ENCODE results near the gene CPNE6. TPM values are rescaled to one million over a fixed set of nuclear protein-coding genes. Genes with fewer than 3 reads are reported as not detected.

CPNE6 gene
- total and polyA plus RNA-seq, 2 of the 13 experiments (the other 11 are each of a cell fraction or from before 2014, with no cell fraction given), result not detected

GRCh38 chr14:24113801-24114531 lies 42.6 kb downstream of the CPNE6 start (continued):
- TF ChIP-seq ZFP36 (IDR thresholded peaks at IDR 0.05; ENCODE audit: borderline replicate concordance, low read depth, low read length, partially characterized antibody), result no peak
- TF ChIP-seq KDM3A (CRISPR knock-in tag; IDR thresholded peaks at IDR 0.05; ENCODE audit: low read depth), result peak; percentile 100
- TF ChIP-seq ZNF329 (CRISPR knock-in tag; IDR thresholded peaks at IDR 0.05; ENCODE audit: low read depth), result peak; percentile 83; the same call in 1 of the 2 replicates
- peak; percentile 14 for TF ChIP-seq HNRNPLL (IDR thresholded peaks at IDR 0.05; ENCODE audit: low read depth, low read length, poor library complexity, severe bottlenecking)
- TF ChIP-seq HOXD1 (CRISPR knock-in tag; IDR thresholded peaks at IDR 0.05), result peak; percentile 99
- TF ChIP-seq GTF3A (CRISPR knock-in tag; conservative IDR thresholded peaks at IDR 0.05), result peak; percentile 91
- no peak for TF ChIP-seq RNF2 (conservative IDR thresholded peaks at IDR 0.05; ENCODE audit: low read depth)
- TF ChIP-seq ZNF556 (CRISPR knock-in tag; IDR thresholded peaks at IDR 0.05; ENCODE audit: borderline replicate concordance), result peak; percentile 100
- peak; percentile 74 for TF ChIP-seq NFYC (CRISPR knock-in tag; IDR thresholded peaks at IDR 0.05)
- no peak for TF ChIP-seq ZBTB2 (CRISPR knock-in tag; IDR thresholded peaks at IDR 0.05; ENCODE audit: low read depth)
- peak; percentile 95 for TF ChIP-seq ZNF704 (CRISPR knock-in tag; IDR thresholded peaks at IDR 0.05; ENCODE audit: borderline replicate concordance)
- no peak for TF ChIP-seq ZNF672 (CRISPR knock-in tag; IDR thresholded peaks at IDR 0.05)
- TF ChIP-seq CHD2 (IDR thresholded peaks at IDR 0.05; ENCODE audit: low read depth, low read length), result peak; percentile 84
- TF ChIP-seq POLR2AphosphoS5 (IDR thresholded peaks at IDR 0.05; ENCODE audit: low read depth, low read length), result peak; percentile 94
- TF ChIP-seq ZNF512 (CRISPR knock-in tag; IDR thresholded peaks at IDR 0.05), result no peak
- peak; percentile 98 for TF ChIP-seq ZMYM4 (CRISPR knock-in tag; IDR thresholded peaks at IDR 0.05)
- TF ChIP-seq FOXC1 (CRISPR knock-in tag; IDR thresholded peaks at IDR 0.05; ENCODE audit: borderline replicate concordance), result peak; percentile 92; the same call in 1 of the 2 replicates
- no peak for TF ChIP-seq NFE2L2 (IDR thresholded peaks at IDR 0.05; ENCODE audit: low read length)
- TF ChIP-seq ARNT (IDR thresholded peaks at IDR 0.05), result no peak
- peak; percentile 97; the same call in 1 of the 2 replicates for TF ChIP-seq ZNF639 (CRISPR knock-in tag; conservative IDR thresholded peaks at IDR 0.05)
- TF ChIP-seq MAFG (CRISPR knock-in tag; IDR thresholded peaks at IDR 0.05), result no peak
- TF ChIP-seq KLF12 (CRISPR knock-in tag; IDR thresholded peaks at IDR 0.05; ENCODE audit: borderline replicate concordance), result peak; percentile 97
- TF ChIP-seq ZKSCAN5 (CRISPR knock-in tag; IDR thresholded peaks at IDR 0.05), result 0 out of 2 replicates have a peak, but pooled peaks have one; percentile 12
- TF ChIP-seq NKX3-1 (CRISPR knock-in tag; IDR thresholded peaks at IDR 0.05), result peak; percentile 95

All from HepG2 (cell line).